K562 (cell line): ENCODE measurements around the gene SMIM35. TPM values are rescaled to one million over a fixed set of nuclear protein-coding genes. Genes with fewer than 3 reads are reported as not detected.

Experiments
- ATAC-seq: fragments of 200-7000 bp; cut with Tn5 transposase; 3 replicates; pipeline ENCODE4 v1.9.1; 2020; ENCODE audit warnings: moderate library complexity
- BruUV-seq: library from RNA; stranded (reverse); fragments of 400-500 nt; replicated peaks from 2 replicates; lab custom pipeline; 2021; lab: Mats Ljungman, UMichigan
- CTCF ChIA-PET: fragments of 300-600 bp; formaldehyde crosslinking; extraction: SDS; loops from one replicate; lab custom pipeline; 2021; ENCODE audit warnings: low intra/inter-chr PET ratio; lab: Yijun Ruan, JAX
- POLR2A ChIA-PET: fragments of 300-600, 350-650 bp; sonication (Branson Sonifier 250); formaldehyde crosslinking; extraction: SDS; loops from one replicate; lab custom pipeline; 2021; ENCODE audit warnings: antibody characterized with exemption, inconsistent platforms; lab: Yijun Ruan, JAX
- DNase-seq, 4 experiments: peaks; one replicate each; pipeline versions ENCODE4 v3.0.0 to v3.0.0-alpha.2; 2011 to 2018; ENCODE audit warnings: low spot score in 3 of 4, mixed read lengths in 3 of 4; ENCODE audit errors: extremely low read depth in 1 of 4
- FAIRE-seq: peaks from 2 replicates; lab custom pipeline; 2011; peaks lifted over from hg19 to GRCh38; lab: Jason Lieb, UNC
- H2AFZ ChIP-seq: 2 replicates; pipeline ENCODE4 v1.6.0; 2011; ENCODE audit warnings: low read depth, low read length, control low read depth, inconsistent platforms
- H3K27ac ChIP-seq: fragments of 200-600 bp; 3 replicates; pipeline ENCODE4 v1.8.0; 2011; ENCODE audit warnings: low read depth, mild to moderate bottlenecking, control low read depth, inconsistent platforms, low read length, moderate library complexity, mixed read lengths; ENCODE audit errors: extremely low read depth
- H3K27me3 ChIP-seq, 2 experiments: fragments of 300-600 bp in 1 of 2; 2 replicates in 1 of 2; 3 replicates in 1 of 2; pipeline versions ENCODE4 v1.6.0 to v1.8.0; 2011; ENCODE audit warnings: inconsistent platforms in 2 of 2, low read length in 2 of 2, mild to moderate bottlenecking in 1 of 2, mixed read lengths in 1 of 2, moderate library complexity in 1 of 2; ENCODE audit not compliant: control insufficient read depth in 2 of 2, insufficient read depth in 2 of 2
- H3K36me3 ChIP-seq: fragments of 300-600 bp; 3 replicates; pipeline ENCODE4 v1.8.0; 2011; ENCODE audit warnings: mild to moderate bottlenecking, low read length, inconsistent platforms; ENCODE audit not compliant: control insufficient read depth, insufficient read depth
- H3K4me1 ChIP-seq, 2 experiments: fragments of 200-600 bp in 1 of 2; replicated peaks in 1 of 2; 2 replicates in 1 of 2; 3 replicates in 1 of 2; pipeline versions ENCODE4 v1.5.1 to v1.8.0; 2011; ENCODE audit warnings: inconsistent platforms in 2 of 2, low read length in 2 of 2, mild to moderate bottlenecking in 1 of 2, mixed read lengths in 1 of 2, moderate library complexity in 1 of 2; ENCODE audit not compliant: control insufficient read depth in 2 of 2, insufficient read depth in 2 of 2
- H3K4me2 ChIP-seq: 2 replicates; pipeline ENCODE4 v1.6.1; 2011; ENCODE audit warnings: low read length, control low read depth, inconsistent platforms, mixed read lengths; ENCODE audit not compliant: insufficient read depth
- H3K4me3 ChIP-seq: fragments of 200-600 bp; sonication (generic), shearing (Covaris generic); 2 replicates; pipeline ENCODE4 v1.5.1; 2016; ENCODE audit warnings: control low read depth, inconsistent platforms
- H3K79me2 ChIP-seq: fragments of 200-600 bp; 3 replicates; pipeline ENCODE4 v1.8.0; 2011; ENCODE audit warnings: low read length, inconsistent platforms; ENCODE audit not compliant: control insufficient read depth, insufficient read depth
- H3K9ac ChIP-seq, 2 experiments: 2 replicates each; pipeline versions ENCODE4 v1.6.0 to v1.6.1; 2011; ENCODE audit warnings: low read depth in 2 of 2, low read length in 2 of 2, control low read depth in 1 of 2, inconsistent platforms in 1 of 2, mild to moderate bottlenecking in 1 of 2, mixed read lengths in 1 of 2; ENCODE audit not compliant: insufficient read depth in 1 of 2
- H3K9me1 ChIP-seq: one replicate; pipeline ENCODE4 v1.6.0; 2011; ENCODE audit warnings: inconsistent platforms, mild to moderate bottlenecking, low read length, moderate library complexity; ENCODE audit not compliant: control insufficient read depth, insufficient read depth
- H3K9me3 ChIP-seq: replicated peaks from 2 replicates; pipeline ENCODE4 v1.5.1; 2011; ENCODE audit warnings: low read depth, low read length, inconsistent platforms; ENCODE audit not compliant: control insufficient read depth, insufficient read depth
- H4K20me1 ChIP-seq: replicated peaks from 2 replicates; pipeline ENCODE4 v1.6.1; 2011; ENCODE audit warnings: low read length, inconsistent platforms, mixed read lengths; ENCODE audit not compliant: control insufficient read depth, insufficient read depth
- DDX20 ChIP-seq: fragments of 450-650 bp; IDR thresholded peaks from 2 replicates; pipeline ENCODE4 v1.6.1; 2016; ENCODE audit warnings: missing genetic modification characterization, low read depth, mild to moderate bottlenecking, missing compliant biosample characterization, moderate library complexity
- DNMT1 ChIP-seq: fragments of 450-650 bp; IDR thresholded peaks from 2 replicates; pipeline ENCODE4 v1.6.1; 2016; ENCODE audit warnings: antibody characterized with exemption, mild to moderate bottlenecking
- NFATC3 ChIP-seq: fragments of 450-650 bp; IDR thresholded peaks from 2 replicates; pipeline ENCODE4 v1.6.1; 2017; ENCODE audit warnings: mild to moderate bottlenecking
- POU5F1 ChIP-seq: fragments of 150-350 bp; IDR thresholded peaks from 2 replicates; pipeline ENCODE4 v1.6.1; 2014; ENCODE audit warnings: borderline replicate concordance, low read length, low read depth, mild to moderate bottlenecking; ENCODE audit not compliant: partially characterized antibody
- TAF15 ChIP-seq: fragments of 200-400 bp; formaldehyde crosslinking; IDR thresholded peaks from 2 replicates; pipeline ENCODE4 v1.6.1; 2017; ENCODE audit warnings: mild to moderate bottlenecking, low read depth, low read length, moderate library complexity
- TEAD2 ChIP-seq: fragments of 450-650 bp; IDR thresholded peaks from 2 replicates; pipeline ENCODE4 v1.6.1; 2016; ENCODE audit warnings: missing genetic modification characterization, control low read depth, missing compliant biosample characterization
- ZBED1 ChIP-seq: IDR thresholded peaks from 2 replicates; pipeline ENCODE4 v1.6.1; 2014
- ZNF449 ChIP-seq: fragments of 250-450 bp; sonication (Bioruptor Pico); IDR thresholded peaks from 2 replicates; pipeline ENCODE4 v1.8.0; 2022; ENCODE audit warnings: moderate library complexity, mild to moderate bottlenecking, inconsistent platforms
- ZNF609 ChIP-seq: sonication (generic); formaldehyde crosslinking; IDR thresholded peaks from 2 replicates; pipeline ENCODE4 v1.8.1; 2023; ENCODE audit warnings: missing genetic modification reagents, mild to moderate bottlenecking, borderline replicate concordance
- ZNF778 ChIP-seq: fragments of 450-650 bp; formaldehyde crosslinking; IDR thresholded peaks from 2 replicates; pipeline ENCODE4 v1.4.0; 2020; ENCODE audit warnings: mild to moderate bottlenecking, moderate library complexity
- WGBS: fragments of 100-300 bp; shearing (Covaris generic); methylation state at CpG from one replicate; pipeline ENCODE4 v1.1.6; 2016; ENCODE audit warnings: low coverage, mixed read lengths; ENCODE audit not compliant: insufficient coverage; ENCODE audit errors: missing lambda C conversion rate; 5-methylcytosine and 5-hydroxymethylcytosine counted together
- in situ Hi-C: fragments of 300-500 bp; cut with MboI; formaldehyde crosslinking; loops from 4 replicates; pipeline ENCODE4 v1.15.0; 2018; ENCODE audit warnings: inconsistent platforms, mixed read lengths
- intact Hi-C: fragments of 100-400 bp; cut with micrococcal nuclease; formaldehyde crosslinking; loops from 2 replicates; pipeline ENCODE4 v1.14.2; 2022
- polyA plus RNA-seq, 8 experiments: library from polyadenylated mRNA; depleted of rRNA in 4 of 8; stranded (reverse) in 5 of 8; unstranded in 3 of 8; fragments of >200 nt; fragmentation: Nextera tagmentation in 2 of 8; fragmentation: Illumina TruSeq in 1 of 8; extraction: Ambion mirVana in 2 of 8; extraction: Trizol in 1 of 8; gene quantifications; 2 replicates each; pipeline versions ENCODE4 v1.2.1 to v1.2.3, GENCODE V29; 2011 to 2014; ENCODE audit warnings: inconsistent platforms in 1 of 8, missing spikeins in 1 of 8
- total RNA-seq, 7 experiments: library from RNA; depleted of rRNA in 6 of 7; stranded (reverse); fragments of >200 nt in 6 of 7; fragmentation: Illumina TruSeq in 2 of 7; extraction: Trizol in 2 of 7; gene quantifications; 2 replicates each; pipeline versions ENCODE4 v1.2.1 to v1.2.3, GENCODE V29; 2011 to 2021; ENCODE audit warnings: low replicate concordance in 1 of 7
- TF ChIP-seq, protein P1 (sequence below): fragments of 450-650 bp; IDR thresholded peaks from 2 replicates; pipeline ENCODE4 v1.6.1; 2017; ENCODE audit warnings: antibody characterized with exemption
- TF ChIP-seq, protein P2 (sequence below): fragments of 250-450 bp; sonication (Bioruptor Pico); IDR thresholded peaks from 2 replicates; pipeline ENCODE4 v1.4.0; 2020; ENCODE audit warnings: mild to moderate bottlenecking, moderate library complexity

The SMIM35 gene
- total and polyA plus RNA-seq, 9 of the 15 experiments (the other 6 are each of a cell fraction or from before 2014, with no cell fraction given), result 0.03 TPM; not detected in 7

GRCh38 chr11:118112711-118113430 lies 26.1 kb upstream of the SMIM35 start:
- 52% methylated on average over 11 of the region's 11 CpGs for WGBS
- Histone ChIP-seq H3K27me3 (no peaks in the 10 kb centered on the region), H3K4me2 (no peak overlapping the region), H3K9me3 (no peaks in the 10 kb centered on the region), H3K27ac (no peak overlapping the region), H3K4me1 (peaks cover 3 to 9% of the 10 kb centered on the region in 2 experiments; a peak in 3 of 5 replicates), H2AFZ (no peak overlapping the region), H3K9ac (no peak overlapping the region), H3K4me3 (no peak overlapping the region), H3K36me3 (no peaks in the 10 kb centered on the region), H3K9me1 (no peaks in the 10 kb centered on the region), H4K20me1 (no peaks in the 10 kb centered on the region; the same call in 1 of the 2 replicates), H3K79me2 (no peaks in the 10 kb centered on the region)
- in situ Hi-C loops (no loop called here), intact Hi-C loops (no loop called here)
- no TSS peak for BruUV-seq
- FAIRE-seq (no peak), DNase-seq (no peak), ATAC-seq (no peak)
- ChIA-PET POLR2A (interaction anchor here (0.6 to 2.0 kb wide), 6 partner anchors 9 to 1020 kb away, joined by 3 to 9 read pairs (median 3); no protein-coding TSS in a partner anchor), CTCF (no interaction called here)
- TF ChIP-seq ZBED1 (no peak), DNMT1 (no peak), TEAD2 (tag) (no peak), ZNF778 (no peak), ZNF449 (no peak), DDX20 (tag) (no peak), ZNF609 (CRISPR knock-in tag) (no peak), TAF15 (no peak), POU5F1 (no peak), NFATC3 (no peak)
- TF ChIP-seq, protein P1, sequence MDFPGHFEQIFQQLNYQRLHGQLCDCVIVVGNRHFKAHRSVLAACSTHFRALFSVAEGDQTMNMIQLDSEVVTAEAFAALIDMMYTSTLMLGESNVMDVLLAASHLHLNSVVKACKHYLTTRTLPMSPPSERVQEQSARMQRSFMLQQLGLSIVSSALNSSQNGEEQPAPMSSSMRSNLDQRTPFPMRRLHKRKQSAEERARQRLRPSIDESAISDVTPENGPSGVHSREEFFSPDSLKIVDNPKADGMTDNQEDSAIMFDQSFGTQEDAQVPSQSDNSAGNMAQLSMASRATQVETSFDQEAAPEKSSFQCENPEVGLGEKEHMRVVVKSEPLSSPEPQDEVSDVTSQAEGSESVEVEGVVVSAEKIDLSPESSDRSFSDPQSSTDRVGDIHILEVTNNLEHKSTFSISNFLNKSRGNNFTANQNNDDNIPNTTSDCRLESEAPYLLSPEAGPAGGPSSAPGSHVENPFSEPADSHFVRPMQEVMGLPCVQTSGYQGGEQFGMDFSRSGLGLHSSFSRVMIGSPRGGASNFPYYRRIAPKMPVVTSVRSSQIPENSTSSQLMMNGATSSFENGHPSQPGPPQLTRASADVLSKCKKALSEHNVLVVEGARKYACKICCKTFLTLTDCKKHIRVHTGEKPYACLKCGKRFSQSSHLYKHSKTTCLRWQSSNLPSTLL, result no peak
- TF ChIP-seq, protein P2, sequence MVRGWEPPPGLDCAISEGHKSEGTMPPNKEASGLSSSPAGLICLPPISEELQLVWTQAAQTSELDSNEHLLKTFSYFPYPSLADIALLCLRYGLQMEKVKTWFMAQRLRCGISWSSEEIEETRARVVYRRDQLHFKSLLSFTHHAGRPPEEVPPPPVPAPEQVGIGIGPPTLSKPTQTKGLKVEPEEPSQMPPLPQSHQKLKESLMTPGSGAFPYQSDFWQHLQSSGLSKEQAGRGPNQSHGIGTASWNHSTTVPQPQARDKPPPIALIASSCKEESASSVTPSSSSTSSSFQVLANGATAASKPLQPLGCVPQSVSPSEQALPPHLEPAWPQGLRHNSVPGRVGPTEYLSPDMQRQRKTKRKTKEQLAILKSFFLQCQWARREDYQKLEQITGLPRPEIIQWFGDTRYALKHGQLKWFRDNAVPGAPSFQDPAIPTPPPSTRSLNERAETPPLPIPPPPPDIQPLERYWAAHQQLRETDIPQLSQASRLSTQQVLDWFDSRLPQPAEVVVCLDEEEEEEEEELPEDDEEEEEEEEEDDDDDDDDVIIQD (CRISPR knock-in tag), result no peak
